K562 (cell line): ENCODE measurements around the gene PDE9A. TPM values are rescaled to one million over a fixed set of nuclear protein-coding genes. Genes with fewer than 3 reads are reported as not detected.

Experiments used
- ATAC-seq: fragments of 200-7000 bp; cut with Tn5 transposase; 3 replicates; pipeline ENCODE4 v1.9.1; 2020; ENCODE audit warnings: moderate library complexity
- BruUV-seq: library from RNA; stranded (reverse); fragments of 400-500 nt; replicated peaks from 2 replicates; lab custom pipeline; 2021; lab: Mats Ljungman, UMichigan
- CTCF ChIA-PET: fragments of 300-600 bp; formaldehyde crosslinking; extraction: SDS; loops from one replicate; lab custom pipeline; 2021; ENCODE audit warnings: low intra/inter-chr PET ratio; lab: Yijun Ruan, JAX
- POLR2A ChIA-PET: fragments of 300-600, 350-650 bp; sonication (Branson Sonifier 250); formaldehyde crosslinking; extraction: SDS; loops from one replicate; lab custom pipeline; 2021; ENCODE audit warnings: antibody characterized with exemption, inconsistent platforms; lab: Yijun Ruan, JAX
- DNase-seq, 4 experiments: peaks; one replicate each; pipeline versions ENCODE4 v3.0.0 to v3.0.0-alpha.2; 2011 to 2018; ENCODE audit warnings: low spot score in 3 of 4, mixed read lengths in 3 of 4; ENCODE audit errors: extremely low read depth in 1 of 4
- FAIRE-seq: peaks from 2 replicates; lab custom pipeline; 2011; peaks lifted over from hg19 to GRCh38; lab: Jason Lieb, UNC
- H2AFZ ChIP-seq: 2 replicates; pipeline ENCODE4 v1.6.0; 2011; ENCODE audit warnings: low read depth, low read length, control low read depth, inconsistent platforms
- H3K27ac ChIP-seq: fragments of 200-600 bp; 3 replicates; pipeline ENCODE4 v1.8.0; 2011; ENCODE audit warnings: low read depth, mild to moderate bottlenecking, control low read depth, inconsistent platforms, low read length, moderate library complexity, mixed read lengths; ENCODE audit errors: extremely low read depth
- H3K27me3 ChIP-seq, 2 experiments: fragments of 300-600 bp in 1 of 2; 2 replicates in 1 of 2; 3 replicates in 1 of 2; pipeline versions ENCODE4 v1.6.0 to v1.8.0; 2011; ENCODE audit warnings: inconsistent platforms in 2 of 2, low read length in 2 of 2, mild to moderate bottlenecking in 1 of 2, mixed read lengths in 1 of 2, moderate library complexity in 1 of 2; ENCODE audit not compliant: control insufficient read depth in 2 of 2, insufficient read depth in 2 of 2
- H3K36me3 ChIP-seq: fragments of 300-600 bp; 3 replicates; pipeline ENCODE4 v1.8.0; 2011; ENCODE audit warnings: mild to moderate bottlenecking, low read length, inconsistent platforms; ENCODE audit not compliant: control insufficient read depth, insufficient read depth
- H3K4me1 ChIP-seq, 2 experiments: fragments of 200-600 bp in 1 of 2; replicated peaks in 1 of 2; 2 replicates in 1 of 2; 3 replicates in 1 of 2; pipeline versions ENCODE4 v1.5.1 to v1.8.0; 2011; ENCODE audit warnings: inconsistent platforms in 2 of 2, low read length in 2 of 2, mild to moderate bottlenecking in 1 of 2, mixed read lengths in 1 of 2, moderate library complexity in 1 of 2; ENCODE audit not compliant: control insufficient read depth in 2 of 2, insufficient read depth in 2 of 2
- H3K4me2 ChIP-seq: 2 replicates; pipeline ENCODE4 v1.6.1; 2011; ENCODE audit warnings: low read length, control low read depth, inconsistent platforms, mixed read lengths; ENCODE audit not compliant: insufficient read depth
- H3K4me3 ChIP-seq: fragments of 200-600 bp; sonication (generic), shearing (Covaris generic); 2 replicates; pipeline ENCODE4 v1.5.1; 2016; ENCODE audit warnings: control low read depth, inconsistent platforms
- H3K79me2 ChIP-seq: fragments of 200-600 bp; 3 replicates; pipeline ENCODE4 v1.8.0; 2011; ENCODE audit warnings: low read length, inconsistent platforms; ENCODE audit not compliant: control insufficient read depth, insufficient read depth
- H3K9ac ChIP-seq, 2 experiments: 2 replicates each; pipeline versions ENCODE4 v1.6.0 to v1.6.1; 2011; ENCODE audit warnings: low read depth in 2 of 2, low read length in 2 of 2, control low read depth in 1 of 2, inconsistent platforms in 1 of 2, mild to moderate bottlenecking in 1 of 2, mixed read lengths in 1 of 2; ENCODE audit not compliant: insufficient read depth in 1 of 2
- H3K9me1 ChIP-seq: one replicate; pipeline ENCODE4 v1.6.0; 2011; ENCODE audit warnings: inconsistent platforms, mild to moderate bottlenecking, low read length, moderate library complexity; ENCODE audit not compliant: control insufficient read depth, insufficient read depth
- H3K9me3 ChIP-seq: replicated peaks from 2 replicates; pipeline ENCODE4 v1.5.1; 2011; ENCODE audit warnings: low read depth, low read length, inconsistent platforms; ENCODE audit not compliant: control insufficient read depth, insufficient read depth
- H4K20me1 ChIP-seq: replicated peaks from 2 replicates; pipeline ENCODE4 v1.6.1; 2011; ENCODE audit warnings: low read length, inconsistent platforms, mixed read lengths; ENCODE audit not compliant: control insufficient read depth, insufficient read depth
- AFF1 ChIP-seq, 2 experiments: fragments of 450-650 bp; IDR thresholded peaks; 2 replicates each; pipeline ENCODE4 v1.6.1; 2018; ENCODE audit warnings: mild to moderate bottlenecking in 2 of 2, low read depth in 1 of 2; ENCODE audit not compliant: partially characterized antibody in 2 of 2
- CBFA2T2 ChIP-seq: fragments of 450-650 bp; conservative IDR thresholded peaks from 2 replicates; pipeline ENCODE4 v1.6.1; 2017; ENCODE audit warnings: mild to moderate bottlenecking
- CC2D1A ChIP-seq: fragments of 450-650 bp; IDR thresholded peaks from 2 replicates; pipeline ENCODE4 v1.6.1; 2017; ENCODE audit warnings: mild to moderate bottlenecking
- GABPA ChIP-seq: fragments of 200-800 bp; sonication (Bioruptor generic); conservative IDR thresholded peaks from 2 replicates; pipeline ENCODE4 v1.6.1; 2016; ENCODE audit warnings: low read depth, missing genetic modification characterization, missing compliant biosample characterization
- HNRNPUL1 ChIP-seq: fragments of 200-400 bp; formaldehyde crosslinking; IDR thresholded peaks from 2 replicates; pipeline ENCODE4 v1.6.1; 2017; ENCODE audit warnings: low read length
- HOXB6 ChIP-seq: fragments of 250-450 bp; sonication (Bioruptor Pico); IDR thresholded peaks from 2 replicates; pipeline ENCODE4 v1.5.1; 2022; ENCODE audit warnings: mild to moderate bottlenecking, borderline replicate concordance
- IFI16 ChIP-seq: fragments of 250-450 bp; sonication (Bioruptor Pico); IDR thresholded peaks from 2 replicates; pipeline ENCODE4 v2.1.2; 2022; ENCODE audit warnings: mild to moderate bottlenecking, inconsistent platforms
- MAFG ChIP-seq: fragments of 450-650 bp; conservative IDR thresholded peaks from 2 replicates; pipeline ENCODE4 v1.6.1; 2016; ENCODE audit warnings: missing genetic modification characterization, missing compliant biosample characterization
- MCM5 ChIP-seq: fragments of 450-650 bp; IDR thresholded peaks from 2 replicates; pipeline ENCODE4 v1.6.1; 2016; ENCODE audit warnings: low read depth
- ZNF239 ChIP-seq: fragments of 250-450 bp; sonication (Bioruptor Pico); IDR thresholded peaks from 2 replicates; pipeline ENCODE4 v1.4.0; 2020; ENCODE audit warnings: mild to moderate bottlenecking
- WGBS: fragments of 100-300 bp; shearing (Covaris generic); methylation state at CpG from one replicate; pipeline ENCODE4 v1.1.6; 2016; ENCODE audit warnings: low coverage, mixed read lengths; ENCODE audit not compliant: insufficient coverage; ENCODE audit errors: missing lambda C conversion rate; 5-methylcytosine and 5-hydroxymethylcytosine counted together
- in situ Hi-C: fragments of 300-500 bp; cut with MboI; formaldehyde crosslinking; loops from 4 replicates; pipeline ENCODE4 v1.15.0; 2018; ENCODE audit warnings: inconsistent platforms, mixed read lengths
- intact Hi-C: fragments of 100-400 bp; cut with micrococcal nuclease; formaldehyde crosslinking; loops from 2 replicates; pipeline ENCODE4 v1.14.2; 2022
- polyA plus RNA-seq, 8 experiments: library from polyadenylated mRNA; depleted of rRNA in 4 of 8; stranded (reverse) in 5 of 8; unstranded in 3 of 8; fragments of >200 nt; fragmentation: Nextera tagmentation in 2 of 8; fragmentation: Illumina TruSeq in 1 of 8; extraction: Ambion mirVana in 2 of 8; extraction: Trizol in 1 of 8; gene quantifications; 2 replicates each; pipeline versions ENCODE4 v1.2.1 to v1.2.3, GENCODE V29; 2011 to 2014; ENCODE audit warnings: inconsistent platforms in 1 of 8, missing spikeins in 1 of 8
- total RNA-seq, 7 experiments: library from RNA; depleted of rRNA in 6 of 7; stranded (reverse); fragments of >200 nt in 6 of 7; fragmentation: Illumina TruSeq in 2 of 7; extraction: Trizol in 2 of 7; gene quantifications; 2 replicates each; pipeline versions ENCODE4 v1.2.1 to v1.2.3, GENCODE V29; 2011 to 2021; ENCODE audit warnings: low replicate concordance in 1 of 7

PDE9A gene
- total and polyA plus RNA-seq, 9 of the 15 experiments (the other 6 are each of a cell fraction or from before 2014, with no cell fraction given) = 0.07 to 0.27 TPM; not detected in 7

- TF ChIP-seq GABPA (tag) (no peak), MAFG (no peak), HOXB6 (no peak), AFF1 (IDR thresholded peaks at IDR 0.05; ENCODE audit: low read depth in 1 of 2, partially characterized antibody in 2 of 2) (no peak), CBFA2T2 (no peak), HNRNPUL1 (no peak), MCM5 (no peak), IFI16 (CRISPR knock-in tag) (no peak), ZNF239 (no peak), CC2D1A (no peak)
- H2AFZ ChIP-seq = no peak overlapping the region
- ChIA-PET CTCF (no interaction called here), POLR2A (interaction anchor here (0.9 kb wide), 1 partner anchor 12 kb away, joined by 4 read pairs; no protein-coding TSS in a partner anchor)
- FAIRE-seq (no peak), DNase-seq (no peak), ATAC-seq (no peak)
- no peak overlapping the region for H3K4me3 ChIP-seq
- H3K9me3 ChIP-seq = no peaks in the 10 kb centered on the region
- H3K9me1 ChIP-seq = no peaks in the 10 kb centered on the region
- in situ Hi-C loops (no loop called here), intact Hi-C loops (no loop called here)
- no TSS peak for BruUV-seq
- H3K36me3 ChIP-seq = no peaks in the 10 kb centered on the region
- no peak overlapping the region for H3K9ac ChIP-seq
- H4K20me1 ChIP-seq = peaks cover 12% of the 10 kb centered on the region; the same call in 1 of the 2 replicates
- H3K4me2 ChIP-seq = no peak overlapping the region
- no peak overlapping the region for H3K27ac ChIP-seq
- 3% methylated on average over 14 of the region's 14 CpGs for WGBS
- no peaks in the 10 kb centered on the region for H3K4me1 ChIP-seq
- H3K27me3 ChIP-seq = peaks cover 44 to 48% of the 10 kb centered on the region in 2 experiments
- H3K79me2 ChIP-seq = no peaks in the 10 kb centered on the region
Observed at GRCh38 chr21:42806509-42807140, 153.2 kb downstream of the PDE9A start.
